Activated T-cell treated with anti-CD3 and anti-CD28 coated beads for 48 hours (primary cell): Measurements from ENCODE around the gene HBB.

Experiments
- DNase-seq: peaks from one replicate; pipeline ENCODE4 v3.0.0-alpha.2; 2020; ENCODE audit warnings: low read depth

The HBB gene

DNA sequence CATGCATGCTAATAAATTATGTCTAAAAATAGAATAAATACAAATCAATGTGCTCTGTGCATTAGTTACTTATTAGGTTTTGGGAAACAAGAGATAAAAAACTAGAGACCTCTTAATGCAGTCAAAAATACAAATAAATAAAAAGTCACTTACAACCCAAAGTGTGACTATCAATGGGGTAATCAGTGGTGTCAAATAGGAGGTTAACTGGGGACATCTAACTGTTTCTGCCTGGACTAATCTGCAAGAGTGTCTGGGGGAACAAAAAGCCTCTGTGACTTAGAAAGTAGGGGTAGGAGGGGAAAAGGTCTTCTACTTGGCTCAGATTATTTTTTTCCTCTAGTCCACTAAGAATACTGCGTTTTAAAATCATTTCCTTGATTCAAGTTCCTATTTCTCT is 810 bp upstream of the HBB start:
- no peak for DNase-seq

DNA sequence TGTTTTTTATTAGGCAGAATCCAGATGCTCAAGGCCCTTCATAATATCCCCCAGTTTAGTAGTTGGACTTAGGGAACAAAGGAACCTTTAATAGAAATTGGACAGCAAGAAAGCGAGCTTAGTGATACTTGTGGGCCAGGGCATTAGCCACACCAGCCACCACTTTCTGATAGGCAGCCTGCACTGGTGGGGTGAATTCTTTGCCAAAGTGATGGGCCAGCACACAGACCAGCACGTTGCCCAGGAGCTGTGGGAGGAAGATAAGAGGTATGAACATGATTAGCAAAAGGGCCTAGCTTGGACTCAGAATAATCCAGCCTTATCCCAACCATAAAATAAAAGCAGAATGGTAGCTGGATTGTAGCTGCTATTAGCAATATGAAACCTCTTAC is 1.4 kb downstream of the HBB start:
- DNase-seq, result no peak

DNA sequence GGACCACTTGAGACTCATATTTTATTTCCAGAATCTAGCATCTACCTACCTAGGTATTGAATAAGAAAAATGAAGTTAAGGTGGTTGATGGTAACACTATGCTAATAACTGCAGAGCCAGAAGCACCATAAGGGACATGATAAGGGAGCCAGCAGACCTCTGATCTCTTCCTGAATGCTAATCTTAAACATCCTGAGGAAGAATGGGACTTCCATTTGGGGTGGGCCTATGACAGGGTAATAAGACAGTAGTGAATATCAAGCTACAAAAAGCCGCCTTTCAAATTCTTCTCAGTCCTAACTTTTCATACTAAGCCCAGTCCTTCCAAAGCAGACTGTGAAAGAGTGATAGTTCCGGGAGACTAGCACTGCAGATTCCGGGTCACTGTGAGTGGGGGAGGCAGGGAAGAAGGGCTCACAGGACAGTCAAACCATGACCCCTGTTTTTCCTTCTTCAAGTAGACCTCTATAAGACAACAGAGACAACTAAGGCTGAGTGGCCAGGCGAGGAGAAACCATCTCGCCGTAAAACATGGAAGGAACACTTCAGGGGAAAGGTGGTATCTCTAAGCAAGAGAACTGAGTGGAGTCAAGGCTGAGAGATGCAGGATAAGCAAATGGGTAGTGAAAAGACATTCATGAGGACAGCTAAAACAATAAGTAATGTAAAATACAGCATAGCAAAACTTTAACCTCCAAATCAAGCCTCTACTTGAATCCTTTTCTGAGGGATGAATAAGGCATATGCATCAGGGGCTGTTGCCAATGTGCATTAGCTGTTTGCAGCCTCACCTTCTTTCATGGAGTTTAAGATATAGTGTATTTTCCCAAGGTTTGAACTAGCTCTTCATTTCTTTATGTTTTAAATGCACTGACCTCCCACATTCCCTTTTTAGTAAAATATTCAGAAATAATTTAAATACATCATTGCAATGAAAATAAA is 2.1 kb downstream of the HBB start:
- no peak for DNase-seq

- DNase-seq, result no peak
Measured at GRCh38 chr11:5223686-5224085, 3.2 kb downstream of the HBB start.

DNA sequence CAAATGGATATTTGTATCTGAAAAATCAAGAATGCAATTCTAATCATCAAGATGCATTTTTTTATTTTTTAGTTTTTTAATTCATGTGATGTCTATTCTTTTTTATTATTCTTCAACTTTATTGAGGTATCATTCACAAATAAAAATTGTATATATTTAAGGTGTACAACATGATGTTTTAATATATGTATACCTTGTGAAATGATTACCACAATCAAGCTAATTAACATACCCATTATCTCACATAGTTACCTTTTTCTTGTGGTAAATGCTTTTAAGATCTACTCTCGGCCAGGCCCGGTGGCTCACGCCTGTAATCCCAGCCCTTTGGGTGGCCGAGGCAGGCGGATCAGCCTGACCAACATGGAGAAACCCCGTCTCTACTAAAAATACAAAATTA is 3.7 kb downstream of the HBB start:
- no peak for DNase-seq

DNA sequence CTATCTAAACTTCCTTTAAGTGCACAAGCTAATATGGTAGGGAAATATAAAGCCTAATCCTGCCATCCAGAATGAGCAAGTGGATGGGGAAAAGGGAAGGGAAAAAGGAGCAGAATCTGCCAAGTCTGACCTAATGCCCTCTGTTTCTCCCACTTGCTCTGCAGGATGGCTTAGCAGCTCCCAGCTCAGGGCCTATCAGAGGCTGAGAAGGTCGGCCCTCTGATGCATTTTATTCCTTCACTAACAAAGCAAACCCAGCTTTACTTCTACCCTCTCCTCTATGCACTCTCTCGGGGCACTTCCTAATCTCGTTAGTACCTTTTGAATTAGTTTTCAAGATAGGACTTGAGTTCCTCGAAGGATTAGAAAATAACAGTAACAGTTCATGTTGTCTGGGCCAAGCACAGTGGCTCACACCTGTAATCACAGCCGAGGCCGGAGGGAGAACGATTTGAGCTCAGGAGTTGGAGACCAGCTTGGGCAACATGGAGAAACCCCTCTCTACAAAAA is 16.4 kb downstream of the HBB start:
- DNase-seq, result no peak

- DNase-seq, result no peak
Measured at GRCh38 chr11:5204787-5205186, 22.1 kb downstream of the HBB start.

DNA sequence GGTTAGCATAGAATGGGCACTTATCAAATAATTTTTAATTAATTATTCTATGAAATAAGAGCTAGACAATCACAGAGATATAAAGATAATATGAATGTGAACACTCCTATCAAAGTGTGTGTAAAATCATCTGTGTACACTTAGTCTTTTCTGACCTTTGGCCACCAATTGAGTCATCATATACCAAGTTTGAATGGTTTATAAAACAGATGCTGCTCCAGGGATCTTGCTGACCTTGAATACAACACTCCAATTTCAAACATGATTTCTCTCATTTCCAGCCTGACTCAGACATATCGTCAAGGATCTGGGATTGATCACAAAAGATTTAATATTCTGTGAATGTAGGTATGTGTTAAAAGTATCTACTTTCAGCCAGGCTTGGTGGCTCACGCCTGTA is 23.5 kb downstream of the HBB start:
- DNase-seq, result no peak

DNA sequence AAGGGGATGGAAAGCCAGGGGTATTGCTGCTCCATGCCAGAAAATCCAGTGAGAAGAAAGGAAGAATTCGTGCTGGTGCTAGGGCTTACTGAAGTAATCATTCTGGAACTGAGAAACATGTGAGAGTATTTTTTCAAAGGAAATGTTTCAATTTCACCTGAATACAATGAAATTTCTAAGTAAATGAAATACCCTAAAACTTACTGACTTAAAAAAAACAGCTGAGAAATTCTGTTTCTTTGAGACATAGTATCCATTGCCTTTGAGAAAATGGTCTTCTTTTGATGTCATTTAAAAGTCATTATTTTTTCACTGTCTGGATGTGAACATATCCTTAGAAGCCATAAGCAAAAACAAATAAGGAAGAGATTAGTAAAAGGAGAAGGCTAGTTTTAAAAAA is 26.3 kb downstream of the HBB start, which contains the start of gene OR51V1:
TSS of gene OR51V1 (minus strand) at position 101 of the 400 bp plus-strand sequence. CDS start at position 101, 0 bp downstream.
- DNase-seq, result no peak

GRCh38 chr11:5198285-5198684 is 28.6 kb downstream of the HBB start:
- DNase-seq, result no peak

DNA sequence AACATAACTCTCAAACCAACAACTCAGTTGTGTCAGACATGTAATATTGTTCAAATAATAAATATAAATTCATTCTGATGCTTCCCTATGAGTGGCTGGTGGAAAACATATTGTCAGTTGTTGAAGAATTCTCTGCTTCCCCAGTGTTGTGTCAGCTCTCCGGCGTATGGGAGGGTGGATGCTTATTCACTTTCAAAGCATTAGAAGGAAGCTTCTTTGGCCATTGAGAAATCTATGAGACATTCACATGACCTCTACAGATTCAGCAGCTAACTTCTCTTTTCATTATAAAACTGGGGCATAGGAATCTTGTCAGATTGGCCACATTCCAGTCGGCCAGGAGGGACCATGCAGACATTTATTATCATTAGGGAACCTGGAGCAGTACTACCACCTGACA is 29.3 kb downstream of the HBB start:
- DNase-seq, result no peak

GRCh38 chr11:5196731-5197130 is 30.1 kb downstream of the HBB start:
- DNase-seq, result no peak

DNA sequence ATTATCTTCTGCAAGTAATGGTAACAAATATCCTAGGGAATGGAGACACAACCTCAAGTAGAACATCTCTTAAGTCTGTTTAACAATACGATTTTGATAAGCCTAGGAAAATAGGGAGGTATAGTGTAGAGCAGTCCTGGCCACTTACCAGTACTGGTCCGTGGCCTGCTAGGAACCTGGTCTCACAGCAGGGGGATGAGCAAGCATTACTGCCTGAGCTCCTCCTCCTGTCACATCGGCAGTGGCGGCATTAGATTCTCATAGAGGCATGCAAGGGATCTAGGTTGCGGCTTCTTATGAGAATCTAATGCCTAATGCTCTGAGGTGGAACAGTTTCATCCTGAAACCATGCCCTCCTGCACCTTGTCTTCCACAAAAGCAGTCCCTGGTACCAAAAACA is 30.8 kb downstream of the HBB start:
- no peak for DNase-seq

DNA sequence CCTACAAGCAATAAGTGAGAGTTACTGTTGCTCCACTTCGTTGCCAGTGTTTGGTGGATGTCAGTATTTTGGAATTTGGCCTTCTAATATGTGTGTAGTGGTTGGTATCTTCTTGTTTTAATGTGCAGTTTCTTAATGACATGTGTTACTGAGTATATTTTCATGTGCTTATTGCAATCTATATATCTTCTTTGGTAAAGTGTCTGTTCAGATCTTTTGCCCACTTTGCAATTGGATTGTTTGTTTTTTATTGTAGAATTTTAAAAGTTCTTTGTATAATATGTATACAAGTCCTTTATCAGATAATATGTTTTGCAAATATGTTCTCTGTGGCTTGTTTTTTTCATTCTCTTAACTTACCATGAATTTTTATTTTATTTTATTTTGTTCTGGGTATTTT is 34.1 kb downstream of the HBB start:
- DNase-seq, result no peak

DNA sequence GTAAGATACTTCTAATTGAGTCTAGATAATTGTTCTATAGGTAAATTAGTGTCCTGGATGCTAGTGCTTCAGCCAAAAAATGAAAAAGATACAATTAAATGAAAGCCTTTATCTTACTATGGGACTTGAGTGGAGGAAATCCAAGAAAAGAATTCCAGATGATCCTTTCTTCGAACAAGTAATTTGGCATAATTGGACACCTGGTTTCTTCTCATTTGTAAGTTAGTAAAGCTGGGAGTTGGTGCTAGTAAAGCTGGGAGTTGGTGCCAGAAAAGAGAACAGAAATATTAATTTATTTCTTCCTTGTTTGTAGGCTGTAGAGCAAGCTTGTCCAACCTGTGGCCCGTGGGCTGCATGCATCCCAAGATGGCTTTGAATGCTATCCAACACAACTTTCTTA is 38.7 kb downstream of the HBB start:
- no peak for DNase-seq

- DNase-seq, result no peak
Measured at GRCh38 chr11:5178046-5178837, 48.6 kb downstream of the HBB start.
